Adrenal gland (tissue), 12 donors: ENCODE measurements around the gene SLC6A3. TPM values are rescaled to one million over a fixed set of nuclear protein-coding genes. Genes with fewer than 3 reads are reported as not detected.

Source experiments
- DNase-seq, 7 donors: peaks; one replicate each; pipeline ENCODE4 v3.0.0-alpha.2; 2019 to 2020
- H3K27ac ChIP-seq, 5 donors: fragments of 200-600 bp; sonication (generic) in 4 of 5; 1 replicate in 3 of 5; 2 replicates in 2 of 5; pipeline versions ENCODE4 v1.5.1 to v1.8.0; 2016 to 2020; ENCODE audit warnings: mild to moderate bottlenecking in 1 of 5
- H3K27me3 ChIP-seq: fragments of 200-600 bp; 2 replicates; pipeline ENCODE4 v1.8.0; 2021
- H3K36me3 ChIP-seq, 2 donors: fragments of 200-600 bp; replicated peaks in 1 of 2; 1 replicate in 1 of 2; 2 replicates in 1 of 2; pipeline versions ENCODE4 v1.5.1 to v1.8.0; 2018 to 2022
- H3K4me1 ChIP-seq, 2 donors: fragments of 200-600 bp; replicated peaks in 1 of 2; 1 replicate in 1 of 2; 2 replicates in 1 of 2; pipeline versions ENCODE4 v1.5.1 to v1.8.0; 2018 to 2021
- H3K4me3 ChIP-seq, 4 donors: fragments of 200-600 bp; sonication (generic) in 3 of 4; one replicate each; pipeline ENCODE4 v1.5.1; 2016 to 2018
- H3K9me3 ChIP-seq, 3 donors: fragments of 200-600 bp; sonication (generic) in 1 of 3; replicated peaks in 1 of 3; 1 replicate in 2 of 3; 2 replicates in 1 of 3; pipeline versions ENCODE4 v1.5.1 to v1.8.0; 2016 to 2021
- POLR2A ChIP-seq, 2 donors: fragments of 450-650 bp; IDR thresholded peaks; one replicate each; pipeline ENCODE4 v1.6.1; 2017; ENCODE audit warnings: antibody characterized with exemption in 2 of 2, mild to moderate bottlenecking in 2 of 2, moderate library complexity in 1 of 2
- WGBS, 4 donors: extraction: QIAGEN DNeasy Blood & Tissue Kit in 2 of 4; methylation state at CpG; one replicate each; pipeline versions ENCODE4 v1.1.5 to v1.1.7; 2013 to 2017; 5-methylcytosine and 5-hydroxymethylcytosine counted together
- intact Hi-C, 2 donors: fragments of 100-400 bp; cut with DNase I; formaldehyde crosslinking; loops; one replicate each; pipeline versions ENCODE4 v1.14.1 to v1.15.0; 2022 to 2023
- polyA plus RNA-seq, 3 donors: library from polyadenylated mRNA; stranded (reverse); fragments of 200-250 nt in 2 of 3; fragments of 350-450 nt in 1 of 3; fragmentation: Illumina TruSeq in 1 of 3; extraction: RNeasy Lipid Tissue Mini Kit (QIAGEN cat#74804) in 1 of 3; gene quantifications; one replicate each; pipeline ENCODE4 v1.2.3, GENCODE V29; 2013 to 2014
- total RNA-seq, 9 donors: library from RNA; depleted of rRNA in 4 of 9; stranded (reverse); fragments of >200 nt in 4 of 9; fragments of 120-200 nt in 1 of 9; fragmentation: NEBNext Ultra II Directional in 1 of 9; extraction: Animal tissue kit (Norgen Biotek cat#: 25700) in 1 of 9; gene quantifications; one replicate each; pipeline versions ENCODE4 v1.1.0 to v1.2.4, GENCODE V29; 2013 to 2023
- TF ChIP-seq, protein P1 (sequence below), 6 experiments: fragments of 450-650 bp in 4 of 6; fragments of 200-600 bp in 2 of 6; sonication (generic) in 1 of 6; IDR thresholded peaks; 1 replicate in 5 of 6; 2 replicates in 1 of 6; pipeline versions ENCODE4 v1.5.1 to v1.8.0; 2016 to 2021; ENCODE audit warnings: antibody characterized with exemption in 6 of 6, mild to moderate bottlenecking in 2 of 6, moderate library complexity in 1 of 6
- donor health status: healthy with polysubstance abuse.
- donor health status: Bipolar disorder and iron deficiency.
- donor health status: DM: yes; HTN: yes; CAD: no.
- donor health status: DM: no; HTN: no; CAD: no.
- donor health status: DM: no; HTN: no; CAD: no.
- donor health status: DM: yes; HTN: yes; CAD: no.

SLC6A3 gene
- total and polyA plus RNA-seq, 12 donors: 0.10 TPM; not detected in 11

DNA sequence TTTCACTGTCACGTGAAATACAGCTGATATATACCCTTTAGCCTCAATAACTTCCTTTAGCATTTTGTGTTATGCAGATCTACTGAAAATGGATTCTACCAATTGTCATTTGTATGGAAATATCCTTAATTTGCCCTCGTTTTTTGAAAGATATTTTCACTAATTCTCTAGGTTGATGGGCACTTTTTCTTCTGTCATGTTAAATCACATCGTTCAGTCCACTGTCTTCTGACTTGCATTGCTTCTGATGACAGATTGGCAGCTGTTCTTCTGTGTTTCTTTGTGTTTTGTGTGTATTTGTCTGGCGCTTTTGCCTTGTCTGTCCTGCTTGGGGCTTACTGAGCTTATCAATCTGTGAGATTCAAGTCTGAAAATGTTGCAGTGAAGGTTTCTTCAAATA is 90.7 kb downstream of the SLC6A3 start:
- no peaks in the 10 kb centered on the region for H3K36me3 ChIP-seq
- H3K27ac ChIP-seq: no peak overlapping the region
- H3K9me3 ChIP-seq: no peaks in the 10 kb centered on the region
- DNase-seq: no peak
- no peak for TF ChIP-seq POLR2A (IDR thresholded peaks at IDR 0.05)
- TF ChIP-seq, protein P1, sequence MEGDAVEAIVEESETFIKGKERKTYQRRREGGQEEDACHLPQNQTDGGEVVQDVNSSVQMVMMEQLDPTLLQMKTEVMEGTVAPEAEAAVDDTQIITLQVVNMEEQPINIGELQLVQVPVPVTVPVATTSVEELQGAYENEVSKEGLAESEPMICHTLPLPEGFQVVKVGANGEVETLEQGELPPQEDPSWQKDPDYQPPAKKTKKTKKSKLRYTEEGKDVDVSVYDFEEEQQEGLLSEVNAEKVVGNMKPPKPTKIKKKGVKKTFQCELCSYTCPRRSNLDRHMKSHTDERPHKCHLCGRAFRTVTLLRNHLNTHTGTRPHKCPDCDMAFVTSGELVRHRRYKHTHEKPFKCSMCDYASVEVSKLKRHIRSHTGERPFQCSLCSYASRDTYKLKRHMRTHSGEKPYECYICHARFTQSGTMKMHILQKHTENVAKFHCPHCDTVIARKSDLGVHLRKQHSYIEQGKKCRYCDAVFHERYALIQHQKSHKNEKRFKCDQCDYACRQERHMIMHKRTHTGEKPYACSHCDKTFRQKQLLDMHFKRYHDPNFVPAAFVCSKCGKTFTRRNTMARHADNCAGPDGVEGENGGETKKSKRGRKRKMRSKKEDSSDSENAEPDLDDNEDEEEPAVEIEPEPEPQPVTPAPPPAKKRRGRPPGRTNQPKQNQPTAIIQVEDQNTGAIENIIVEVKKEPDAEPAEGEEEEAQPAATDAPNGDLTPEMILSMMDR (IDR thresholded peaks at IDR 0.05): no peak
- 33 to 43% (median 42%) methylated on average over 4 of the region's 4 CpGs for WGBS, 4 donors
- H3K4me1 ChIP-seq: no peaks in the 10 kb centered on the region
- intact Hi-C loops: no loop called here
- peaks cover 21% of the 10 kb centered on the region for H3K27me3 ChIP-seq
- no peak overlapping the region for H3K4me3 ChIP-seq

DNA sequence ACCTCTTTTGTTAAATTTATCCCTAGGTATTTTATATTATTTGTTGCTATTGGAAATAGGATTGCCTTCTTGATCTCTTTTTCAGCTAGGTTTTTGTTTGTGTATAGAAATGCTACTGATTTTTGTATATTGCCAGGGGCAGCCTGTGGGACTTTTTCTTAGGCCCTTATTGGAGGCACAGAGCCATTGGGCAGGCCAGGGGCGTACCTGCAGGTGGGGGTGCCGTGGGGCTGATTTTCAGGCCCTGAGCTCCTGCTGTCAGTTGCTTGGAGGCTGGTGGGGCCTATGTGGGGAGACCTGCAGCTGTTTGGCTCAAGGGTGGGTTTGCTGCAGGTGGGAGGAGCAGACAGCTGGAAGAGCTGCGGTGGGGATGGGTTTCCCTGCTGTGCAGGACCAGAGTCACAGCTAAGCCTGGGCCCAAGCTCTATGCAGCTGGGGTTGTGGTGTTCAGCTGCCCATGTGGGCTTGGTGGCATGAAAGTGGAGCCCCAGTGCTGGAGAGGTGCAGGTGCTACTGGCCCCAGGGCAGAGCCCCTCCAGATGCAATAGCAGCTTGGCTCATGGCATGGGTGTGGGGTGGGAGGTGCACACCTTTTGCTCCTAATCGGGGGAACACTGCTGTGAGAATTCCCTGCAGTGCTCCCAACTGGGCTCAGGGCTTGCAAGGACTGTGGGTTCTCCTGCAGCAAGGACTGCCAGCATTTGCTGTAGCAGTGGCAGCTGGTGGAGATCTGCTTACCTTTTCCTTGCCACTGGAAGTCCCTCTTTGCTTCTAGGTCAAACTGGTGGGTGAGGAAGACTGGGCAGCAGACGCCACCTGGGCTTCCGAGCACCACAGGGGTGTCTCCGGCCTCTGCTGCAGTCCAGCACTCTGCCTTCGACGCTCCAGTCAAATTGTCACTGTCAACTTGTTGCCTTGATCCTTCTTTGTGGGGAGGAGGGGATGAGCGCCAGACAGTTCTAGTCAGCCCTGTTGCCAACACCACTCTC is 92.7 kb downstream of the SLC6A3 start:
- intact Hi-C loops: no loop called here
- Histone ChIP-seq H3K36me3 (no peaks in the 10 kb centered on the region), H3K27ac (no peak overlapping the region), H3K4me3 (no peak overlapping the region), H3K27me3 (peaks cover 2% of the 10 kb centered on the region), H3K9me3 (no peaks in the 10 kb centered on the region), H3K4me1 (no peaks in the 10 kb centered on the region)
- WGBS, 4 donors: 72 to 75% (median 73%) methylated on average over 9 to 10 of the region's 10 CpGs
- DNase-seq: no peak
- TF ChIP-seq, protein P1 (IDR thresholded peaks at IDR 0.05): no peak
- TF ChIP-seq POLR2A (IDR thresholded peaks at IDR 0.05): no peak

DNA sequence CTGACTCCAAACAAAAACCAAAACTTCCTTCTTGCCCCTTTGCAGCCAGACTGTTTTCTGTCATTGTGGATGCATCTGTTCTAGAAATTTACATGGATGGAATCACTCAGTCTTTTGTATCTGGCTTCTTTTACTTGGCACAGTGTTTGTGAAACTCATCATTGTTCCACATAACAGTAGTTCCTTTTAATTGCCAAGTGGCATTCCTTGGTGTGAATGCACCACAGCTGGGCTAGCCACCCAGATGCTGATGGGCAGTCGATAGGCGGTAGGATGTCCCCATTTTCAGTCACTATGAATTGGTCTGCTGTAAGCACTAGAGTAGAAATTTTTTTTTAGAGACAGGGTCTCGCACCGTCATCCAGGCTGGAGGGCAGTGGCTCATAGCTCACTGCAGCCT is 94.1 kb downstream of the SLC6A3 start:
- Histone ChIP-seq H3K27ac (no peak overlapping the region), H3K9me3 (no peaks in the 10 kb centered on the region), H3K4me1 (peaks cover 0 to 1% of the 10 kb centered on the region in 2 donors), H3K36me3 (no peaks in the 10 kb centered on the region), H3K4me3 (no peak overlapping the region), H3K27me3 (no peaks in the 10 kb centered on the region)
- 80 to 100% (median 86%) methylated on average over 4 of the region's 4 CpGs for WGBS, 4 donors
- TF ChIP-seq, protein P1 (IDR thresholded peaks at IDR 0.05): no peak
- no peak for TF ChIP-seq POLR2A (IDR thresholded peaks at IDR 0.05)
- intact Hi-C loops: no loop called here
- DNase-seq: no peak

DNA sequence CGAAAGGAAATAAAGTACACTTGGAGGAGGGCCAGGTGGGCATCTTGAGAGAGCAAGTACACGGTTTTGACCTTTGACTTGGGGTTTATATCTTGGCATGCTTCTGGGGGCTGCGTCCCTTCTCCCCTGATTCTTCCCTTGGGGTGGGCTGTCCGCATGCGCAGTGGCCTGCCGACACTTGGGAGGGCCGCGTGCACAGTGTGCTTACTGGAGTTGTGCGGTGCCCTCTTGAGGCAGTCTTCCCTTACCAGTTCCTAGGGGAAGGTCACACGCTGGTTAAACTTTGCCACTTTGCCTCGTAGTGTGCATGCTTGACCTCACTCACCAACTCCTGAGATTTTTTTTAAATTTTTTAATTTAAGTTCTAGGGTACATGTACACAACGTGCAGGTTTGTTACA is 96.0 kb downstream of the SLC6A3 start:
- H3K4me3 ChIP-seq: no peak overlapping the region
- DNase-seq: no peak
- no peaks in the 10 kb centered on the region for H3K36me3 ChIP-seq
- H3K9me3 ChIP-seq: no peaks in the 10 kb centered on the region
- TF ChIP-seq, protein P1 (IDR thresholded peaks at IDR 0.05): no peak
- no peak for TF ChIP-seq POLR2A (IDR thresholded peaks at IDR 0.05)
- H3K27ac ChIP-seq: no peak overlapping the region
- intact Hi-C loops: loop anchor here in 1 of 2 donors (10.0 kb wide), 1 partner anchor 296 kb away; no protein-coding TSS in a partner anchor
- H3K27me3 ChIP-seq: no peaks in the 10 kb centered on the region
- WGBS, 4 donors: 34 to 45% (median 40%) methylated on average over 12 of the region's 12 CpGs
- peaks cover 7 to 10% of the 10 kb centered on the region in 2 donors for H3K4me1 ChIP-seq
